ENCODE measurements around the gene KCNJ15.

The KCNJ15 gene

DNA sequence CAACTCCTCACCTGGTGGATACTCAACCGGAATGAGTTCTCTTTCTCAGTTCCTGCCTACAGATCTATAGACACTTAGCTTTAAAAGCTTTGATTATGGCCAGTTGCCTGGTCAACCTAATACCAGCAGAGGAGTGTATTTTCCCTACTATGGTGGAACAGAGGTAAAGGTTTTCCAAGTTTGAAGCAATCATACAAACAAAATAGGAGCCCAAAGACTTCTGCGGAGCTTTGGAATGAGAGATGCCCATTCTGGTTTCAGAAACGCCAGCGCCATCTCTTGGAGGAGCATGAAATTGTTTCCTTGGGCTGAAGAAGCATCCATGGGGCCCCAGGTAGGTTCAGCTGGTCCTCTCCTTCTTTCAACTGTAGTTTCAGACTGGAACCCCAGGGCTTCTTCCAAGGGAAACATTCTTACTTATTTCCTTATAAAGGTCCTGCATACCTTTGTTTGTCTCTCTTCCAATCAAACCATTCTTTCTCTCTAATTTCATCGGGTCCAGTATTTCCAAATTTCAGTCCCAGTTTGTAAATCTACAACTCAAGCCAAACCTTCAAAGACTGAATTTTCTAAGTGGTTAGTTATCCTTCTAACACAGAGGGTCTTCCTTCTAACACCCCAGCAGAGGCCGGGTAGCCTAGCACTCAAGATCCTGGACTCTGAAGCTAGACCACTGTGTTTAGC is 95.9 kb downstream of the KCNJ15 start:
- peaks cover 0 to 3% of the 10 kb centered on the region in 2 donors for H3K27me3 ChIP-seq (ENCODE audit: control insufficient read depth in 1 of 2, insufficient read depth in 2 of 2, low read length in 2 of 2)
- no peak overlapping the region for H3K4me3 ChIP-seq (ENCODE audit: low read depth in 1 of 2, low read length in 2 of 2)
- no peaks in the 10 kb centered on the region for H3K36me3 ChIP-seq (ENCODE audit: control insufficient read depth in 1 of 2, insufficient read depth in 2 of 2, low read length in 2 of 2)
- H3K9ac ChIP-seq (ENCODE audit: low read depth in 1 of 2, low read length in 2 of 2), result no peak overlapping the region
- H3K27ac ChIP-seq (ENCODE audit: low read depth, low read length), result no peak overlapping the region
- H3K9me3 ChIP-seq (ENCODE audit: control insufficient read depth in 1 of 2, low read length in 2 of 2), result no peaks in the 10 kb centered on the region
- H3K4me1 ChIP-seq (ENCODE audit: control insufficient read depth in 1 of 2, insufficient read depth in 2 of 2, low read length in 2 of 2), result no peaks in the 10 kb centered on the region

DNA sequence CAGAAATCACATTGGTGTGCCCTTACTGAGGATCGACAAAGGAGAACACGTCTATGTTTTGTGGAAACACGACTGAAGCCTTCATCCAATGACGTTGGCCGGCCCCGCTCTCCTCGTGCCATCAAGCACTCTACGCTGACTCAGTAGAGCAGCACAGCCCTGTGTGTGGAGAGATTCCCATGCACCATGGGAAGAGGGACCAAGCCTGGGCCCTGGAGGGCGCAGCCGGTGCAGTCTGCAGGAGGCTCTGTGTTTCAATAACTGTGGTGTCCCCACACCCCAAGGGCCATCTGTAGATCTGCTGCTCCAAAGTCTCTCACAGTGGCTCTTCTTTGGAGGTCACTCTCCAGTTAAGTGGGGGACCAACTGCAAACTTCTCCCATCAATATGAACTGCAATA is 97.4 kb downstream of the KCNJ15 start:
- Histone ChIP-seq H3K27me3 (ENCODE audit: control insufficient read depth in 1 of 2, insufficient read depth in 2 of 2, low read length in 2 of 2) (no peaks in the 10 kb centered on the region), H3K9me3 (ENCODE audit: control insufficient read depth in 1 of 2, low read length in 2 of 2) (no peaks in the 10 kb centered on the region), H3K27ac (ENCODE audit: low read depth, low read length) (no peak overlapping the region), H3K4me1 (ENCODE audit: control insufficient read depth in 1 of 2, insufficient read depth in 2 of 2, low read length in 2 of 2) (no peaks in the 10 kb centered on the region), H3K4me3 (ENCODE audit: low read depth in 1 of 2, low read length in 2 of 2) (no peak overlapping the region), H3K9ac (ENCODE audit: low read depth in 1 of 2, low read length in 2 of 2) (no peak overlapping the region), H3K36me3 (ENCODE audit: control insufficient read depth in 1 of 2, insufficient read depth in 2 of 2, low read length in 2 of 2) (no peaks in the 10 kb centered on the region)

DNA sequence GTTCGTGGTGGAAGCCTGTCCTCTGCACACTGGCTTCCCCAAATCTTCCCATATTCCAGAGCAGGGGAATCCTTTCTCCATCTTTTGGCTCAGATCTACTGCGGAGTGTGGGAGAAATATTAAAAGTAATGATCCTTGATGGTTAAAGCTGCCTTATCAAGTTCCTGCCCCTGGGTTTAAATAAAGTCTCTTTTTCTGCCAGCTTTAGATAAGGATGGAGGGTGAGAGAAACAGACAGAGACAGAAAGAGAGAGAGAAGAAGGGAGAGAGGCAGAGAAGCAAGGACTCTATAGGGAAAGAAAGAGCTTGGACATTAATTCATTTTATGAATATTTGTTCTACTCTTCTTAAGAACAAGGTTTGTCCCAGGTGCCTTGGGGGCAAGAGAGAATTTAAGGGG is 98.0 kb downstream of the KCNJ15 start:
- Histone ChIP-seq H3K36me3 (ENCODE audit: control insufficient read depth in 1 of 2, insufficient read depth in 2 of 2, low read length in 2 of 2) (no peaks in the 10 kb centered on the region), H3K4me3 (ENCODE audit: low read depth in 1 of 2, low read length in 2 of 2) (no peak overlapping the region), H3K4me1 (ENCODE audit: control insufficient read depth in 1 of 2, insufficient read depth in 2 of 2, low read length in 2 of 2) (no peaks in the 10 kb centered on the region), H3K27ac (ENCODE audit: low read depth, low read length) (no peak overlapping the region), H3K27me3 (ENCODE audit: control insufficient read depth in 1 of 2, insufficient read depth in 2 of 2, low read length in 2 of 2) (no peaks in the 10 kb centered on the region), H3K9me3 (ENCODE audit: control insufficient read depth in 1 of 2, low read length in 2 of 2) (no peaks in the 10 kb centered on the region), H3K9ac (ENCODE audit: low read depth in 1 of 2, low read length in 2 of 2) (no peak overlapping the region)

DNA sequence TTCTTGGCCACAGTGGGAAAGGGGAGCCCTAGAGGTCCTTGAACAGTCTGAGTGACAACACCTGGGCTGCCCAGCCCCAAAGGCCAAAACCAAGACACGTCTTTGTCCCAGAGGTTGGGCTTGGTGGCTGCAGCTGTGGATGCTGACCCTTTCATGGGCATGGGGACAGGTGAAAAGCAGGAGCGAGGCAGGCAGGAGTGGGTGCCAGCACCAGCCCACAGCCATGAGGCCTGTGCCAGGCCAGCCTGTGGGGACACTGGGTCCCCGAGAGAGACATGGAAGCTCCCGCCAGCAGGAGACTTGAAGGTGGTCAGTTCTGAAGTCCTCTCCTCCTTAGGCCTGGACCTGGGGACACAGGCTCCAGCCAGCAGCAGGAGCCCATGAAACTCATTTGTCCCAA is 98.6 kb downstream of the KCNJ15 start:
- H3K9me3 ChIP-seq (ENCODE audit: control insufficient read depth in 1 of 2, low read length in 2 of 2), result no peaks in the 10 kb centered on the region
- no peaks in the 10 kb centered on the region for H3K4me1 ChIP-seq (ENCODE audit: control insufficient read depth in 1 of 2, insufficient read depth in 2 of 2, low read length in 2 of 2)
- no peaks in the 10 kb centered on the region for H3K36me3 ChIP-seq (ENCODE audit: control insufficient read depth in 1 of 2, insufficient read depth in 2 of 2, low read length in 2 of 2)
- H3K4me3 ChIP-seq (ENCODE audit: low read depth in 1 of 2, low read length in 2 of 2), result no peak overlapping the region
- no peaks in the 10 kb centered on the region for H3K27me3 ChIP-seq (ENCODE audit: control insufficient read depth in 1 of 2, insufficient read depth in 2 of 2, low read length in 2 of 2)
- H3K27ac ChIP-seq (ENCODE audit: low read depth, low read length), result no peak overlapping the region
- H3K9ac ChIP-seq (ENCODE audit: low read depth in 1 of 2, low read length in 2 of 2), result no peak overlapping the region

- no peaks in the 10 kb centered on the region for H3K9me3 ChIP-seq (ENCODE audit: control insufficient read depth in 1 of 2, low read length in 2 of 2)
- H3K27ac ChIP-seq (ENCODE audit: low read depth, low read length), result no peak overlapping the region
- no peaks in the 10 kb centered on the region for H3K4me1 ChIP-seq (ENCODE audit: control insufficient read depth in 1 of 2, insufficient read depth in 2 of 2, low read length in 2 of 2)
- H3K27me3 ChIP-seq (ENCODE audit: control insufficient read depth in 1 of 2, insufficient read depth in 2 of 2, low read length in 2 of 2), result no peaks in the 10 kb centered on the region
- no peaks in the 10 kb centered on the region for H3K36me3 ChIP-seq (ENCODE audit: control insufficient read depth in 1 of 2, insufficient read depth in 2 of 2, low read length in 2 of 2)
- H3K9ac ChIP-seq (ENCODE audit: low read depth in 1 of 2, low read length in 2 of 2), result no peak overlapping the region
- H3K4me3 ChIP-seq (ENCODE audit: low read depth in 1 of 2, low read length in 2 of 2), result no peak overlapping the region
These were observed 99.4 kb downstream of the KCNJ15 start for GRCh38 chr21:38355992-38356781.
